Measurements from ENCODE around the gene HNRNPDL.

DNA sequence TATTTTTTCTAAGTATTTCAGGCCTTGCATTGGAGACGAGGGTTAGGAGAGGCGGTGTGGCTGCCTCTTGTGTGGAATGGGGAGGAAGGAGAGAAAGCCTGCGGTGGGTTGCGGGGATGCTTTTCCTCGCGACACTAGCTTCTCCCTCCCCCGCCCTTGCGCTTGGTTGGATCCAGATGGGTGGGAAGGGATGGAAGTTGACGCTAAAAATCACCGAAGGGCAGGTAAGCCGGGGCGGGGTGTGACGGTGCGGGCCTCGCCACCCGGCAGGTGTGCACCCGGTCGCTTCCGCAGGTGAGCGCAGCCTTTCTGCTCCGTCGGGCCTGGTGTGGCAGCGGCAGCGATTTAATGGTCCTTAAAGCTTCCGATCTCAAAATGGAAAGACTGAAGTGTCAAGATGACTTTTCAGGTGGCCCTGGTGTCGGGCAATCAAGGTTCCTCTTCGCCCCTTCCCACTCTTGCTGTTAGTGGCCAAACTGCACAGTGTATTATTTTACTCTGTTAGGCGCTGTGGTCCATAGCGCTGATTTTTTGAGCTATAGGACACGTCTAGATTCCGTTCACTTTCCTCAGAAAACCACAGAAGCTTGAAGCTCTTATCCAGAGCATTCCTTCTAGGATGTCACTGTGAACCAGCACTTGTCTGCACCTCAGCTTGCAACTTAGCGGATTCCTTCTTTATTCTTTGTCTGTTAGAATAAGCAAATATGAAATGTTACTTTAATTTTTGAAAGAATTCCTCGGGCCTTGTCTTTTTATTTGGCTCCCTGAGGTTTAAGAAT, 893 bp upstream of the HNRNPDL start:
- TF ChIP-seq, protein P1, sequence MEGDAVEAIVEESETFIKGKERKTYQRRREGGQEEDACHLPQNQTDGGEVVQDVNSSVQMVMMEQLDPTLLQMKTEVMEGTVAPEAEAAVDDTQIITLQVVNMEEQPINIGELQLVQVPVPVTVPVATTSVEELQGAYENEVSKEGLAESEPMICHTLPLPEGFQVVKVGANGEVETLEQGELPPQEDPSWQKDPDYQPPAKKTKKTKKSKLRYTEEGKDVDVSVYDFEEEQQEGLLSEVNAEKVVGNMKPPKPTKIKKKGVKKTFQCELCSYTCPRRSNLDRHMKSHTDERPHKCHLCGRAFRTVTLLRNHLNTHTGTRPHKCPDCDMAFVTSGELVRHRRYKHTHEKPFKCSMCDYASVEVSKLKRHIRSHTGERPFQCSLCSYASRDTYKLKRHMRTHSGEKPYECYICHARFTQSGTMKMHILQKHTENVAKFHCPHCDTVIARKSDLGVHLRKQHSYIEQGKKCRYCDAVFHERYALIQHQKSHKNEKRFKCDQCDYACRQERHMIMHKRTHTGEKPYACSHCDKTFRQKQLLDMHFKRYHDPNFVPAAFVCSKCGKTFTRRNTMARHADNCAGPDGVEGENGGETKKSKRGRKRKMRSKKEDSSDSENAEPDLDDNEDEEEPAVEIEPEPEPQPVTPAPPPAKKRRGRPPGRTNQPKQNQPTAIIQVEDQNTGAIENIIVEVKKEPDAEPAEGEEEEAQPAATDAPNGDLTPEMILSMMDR (conservative IDR thresholded peaks at IDR 0.05) = no peak
- no peak for TF ChIP-seq EZH2 (IDR thresholded peaks at IDR 0.05; ENCODE audit: low read depth)
